Prostate gland (tissue), 2 donors: ENCODE data around the gene TTC16. TPM values are rescaled to one million over a fixed set of nuclear protein-coding genes. Genes with fewer than 3 reads are reported as not detected.

ENCODE experiments used
- DNase-seq: peaks from one replicate; pipeline ENCODE4 v3.0.0-alpha.2; 2019; ENCODE audit warnings: low spot score
- H3K27ac ChIP-seq, 2 donors: fragments of 200-600 bp; sonication (generic); 2 replicates each; pipeline ENCODE4 v1.5.1; 2017 to 2019
- H3K27me3 ChIP-seq: fragments of 200-600 bp; sonication (generic); replicated peaks from 2 replicates; pipeline ENCODE4 v1.5.1; 2019; ENCODE audit not compliant: insufficient read depth
- H3K36me3 ChIP-seq, 2 donors: fragments of 200-600 bp; sonication (generic); 1 replicate in 1 of 2; 2 replicates in 1 of 2; pipeline versions ENCODE4 v1.5.1 to v1.8.1; 2017 to 2019
- H3K4me1 ChIP-seq: fragments of 200-600 bp; sonication (generic); replicated peaks from 2 replicates; pipeline ENCODE4 v1.5.1; 2019
- H3K4me3 ChIP-seq, 2 donors: fragments of 200-600 bp; sonication (generic); 2 replicates each; pipeline ENCODE4 v1.5.1; 2017 to 2019
- H3K9me3 ChIP-seq: fragments of 200-600 bp; sonication (generic); 2 replicates; pipeline ENCODE4 v1.5.1; 2017
- POLR2A ChIP-seq: fragments of 450-650 bp; IDR thresholded peaks from one replicate; pipeline ENCODE4 v1.6.1; 2016; ENCODE audit warnings: antibody characterized with exemption, mild to moderate bottlenecking
- POLR2AphosphoS5 ChIP-seq: sonication (generic); formaldehyde crosslinking; IDR thresholded peaks from one replicate; pipeline ENCODE4 v1.6.1; 2017; ENCODE audit warnings: antibody characterized with exemption
- WGBS: methylation state at CpG from one replicate; pipeline ENCODE4 v1.1.5; 2018; 5-methylcytosine and 5-hydroxymethylcytosine counted together
- intact Hi-C: fragments of 100-400 bp; cut with DNase I; formaldehyde crosslinking; loops from one replicate; pipeline ENCODE4 v1.14.2; 2022
- total RNA-seq, 2 donors: library from RNA; depleted of rRNA; stranded (reverse); fragments of >200 nt; gene quantifications; one replicate each; pipeline ENCODE4 v1.1.0, GENCODE V29; 2016
- TF ChIP-seq, protein P1 (sequence below), 4 experiments: fragments of 200-600 bp in 2 of 4; fragments of 450-650 bp in 2 of 4; sonication (generic) in 2 of 4; IDR thresholded peaks; 1 replicate in 3 of 4; 2 replicates in 1 of 4; pipeline ENCODE4 v1.5.1; 2016 to 2019; ENCODE audit warnings: antibody characterized with exemption in 4 of 4, mild to moderate bottlenecking in 2 of 4, moderate library complexity in 2 of 4

Gene TTC16
- total RNA-seq, 2 donors from 2014 or later, result 3.4 TPM; not detected in 1

DNA sequence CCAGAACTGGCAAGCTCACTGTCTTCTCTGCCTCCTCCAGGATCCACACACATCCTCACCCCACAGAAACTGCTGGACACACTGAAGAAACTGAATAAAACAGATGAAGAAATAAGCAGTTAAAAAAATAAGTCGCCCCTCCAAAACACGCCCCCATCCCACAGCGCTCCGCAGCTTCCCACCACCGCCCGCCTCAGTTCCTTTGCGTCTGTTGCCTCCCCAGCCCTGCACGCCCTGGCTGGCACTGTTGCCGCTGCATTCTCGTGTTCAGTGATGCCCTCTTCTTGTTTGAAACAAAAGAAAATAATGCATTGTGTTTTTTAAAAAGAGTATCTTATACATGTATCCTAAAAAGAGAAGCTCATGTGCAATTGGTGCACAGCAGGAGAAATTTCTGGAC, 25.1 kb upstream of the TTC16 start:
- no peak overlapping the region for H3K4me3 ChIP-seq
- H3K9me3 ChIP-seq, result no peaks in the 10 kb centered on the region
- no peaks in the 10 kb centered on the region for H3K27me3 ChIP-seq
- no peak for TF ChIP-seq POLR2A
- TF ChIP-seq, protein P1, sequence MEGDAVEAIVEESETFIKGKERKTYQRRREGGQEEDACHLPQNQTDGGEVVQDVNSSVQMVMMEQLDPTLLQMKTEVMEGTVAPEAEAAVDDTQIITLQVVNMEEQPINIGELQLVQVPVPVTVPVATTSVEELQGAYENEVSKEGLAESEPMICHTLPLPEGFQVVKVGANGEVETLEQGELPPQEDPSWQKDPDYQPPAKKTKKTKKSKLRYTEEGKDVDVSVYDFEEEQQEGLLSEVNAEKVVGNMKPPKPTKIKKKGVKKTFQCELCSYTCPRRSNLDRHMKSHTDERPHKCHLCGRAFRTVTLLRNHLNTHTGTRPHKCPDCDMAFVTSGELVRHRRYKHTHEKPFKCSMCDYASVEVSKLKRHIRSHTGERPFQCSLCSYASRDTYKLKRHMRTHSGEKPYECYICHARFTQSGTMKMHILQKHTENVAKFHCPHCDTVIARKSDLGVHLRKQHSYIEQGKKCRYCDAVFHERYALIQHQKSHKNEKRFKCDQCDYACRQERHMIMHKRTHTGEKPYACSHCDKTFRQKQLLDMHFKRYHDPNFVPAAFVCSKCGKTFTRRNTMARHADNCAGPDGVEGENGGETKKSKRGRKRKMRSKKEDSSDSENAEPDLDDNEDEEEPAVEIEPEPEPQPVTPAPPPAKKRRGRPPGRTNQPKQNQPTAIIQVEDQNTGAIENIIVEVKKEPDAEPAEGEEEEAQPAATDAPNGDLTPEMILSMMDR (IDR thresholded peaks at IDR 0.05), result no peak
- no peak for TF ChIP-seq POLR2AphosphoS5
- no peaks in the 10 kb centered on the region for H3K4me1 ChIP-seq
- H3K27ac ChIP-seq, result no peak overlapping the region
- intact Hi-C loops, result no loop called here
- DNase-seq, result no peak
- H3K36me3 ChIP-seq, result no peaks in the 10 kb centered on the region
- WGBS, result 95% methylated on average over 10 of the region's 10 CpGs

DNA sequence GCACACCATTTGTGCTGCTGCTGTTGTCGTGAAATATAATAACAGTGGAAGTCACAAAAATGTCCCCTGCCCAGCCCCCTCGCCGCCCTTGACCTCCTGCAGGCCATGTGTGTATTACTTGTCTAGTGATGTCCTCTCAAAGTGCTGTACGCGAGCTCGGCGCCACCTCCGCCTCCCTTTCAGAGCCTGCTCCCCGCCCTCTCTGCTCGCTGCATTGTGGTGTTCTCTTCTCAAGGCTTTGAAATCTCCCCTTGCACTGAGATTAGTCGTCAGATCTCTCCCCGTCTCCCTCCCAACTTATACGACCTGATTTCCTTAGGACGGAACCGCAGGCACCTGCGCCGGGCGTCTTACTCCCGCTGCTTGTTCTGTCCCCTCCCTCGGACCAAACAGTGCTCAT, 23.8 kb upstream of the TTC16 start:
- Histone ChIP-seq H3K9me3 (no peaks in the 10 kb centered on the region), H3K36me3 (no peaks in the 10 kb centered on the region), H3K27me3 (no peaks in the 10 kb centered on the region), H3K4me3 (no peak overlapping the region), H3K4me1 (no peaks in the 10 kb centered on the region), H3K27ac (no peak overlapping the region)
- intact Hi-C loops, result no loop called here
- DNase-seq, result no peak
- no peak for TF ChIP-seq POLR2AphosphoS5
- TF ChIP-seq, protein P1 (IDR thresholded peaks at IDR 0.05), result no peak
- no peak for TF ChIP-seq POLR2A
- WGBS, result 82% methylated on average over 20 of the region's 20 CpGs

DNA sequence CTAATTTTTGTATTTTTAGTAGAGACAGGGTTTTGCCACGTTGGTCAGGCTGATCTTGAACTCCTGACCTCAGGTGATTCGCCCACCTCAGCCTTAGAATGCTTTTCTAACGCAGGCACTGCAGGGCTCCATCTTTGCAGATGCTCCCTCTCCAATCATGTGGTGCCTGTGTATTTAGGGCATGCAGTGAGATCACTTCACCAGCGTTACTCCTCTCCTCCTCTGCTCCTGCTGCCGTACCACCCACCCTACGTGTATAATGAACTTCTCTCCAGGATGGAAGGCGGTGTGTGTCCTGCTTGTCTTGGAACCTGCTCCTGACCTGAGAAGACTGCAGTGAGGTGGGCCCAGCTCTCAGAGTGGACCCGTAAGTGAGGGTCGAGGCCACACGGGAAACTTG, 22.7 kb upstream of the TTC16 start:
- Histone ChIP-seq H3K36me3 (no peaks in the 10 kb centered on the region), H3K27me3 (no peaks in the 10 kb centered on the region), H3K4me1 (no peaks in the 10 kb centered on the region), H3K4me3 (no peak overlapping the region), H3K9me3 (no peaks in the 10 kb centered on the region), H3K27ac (no peak overlapping the region)
- intact Hi-C loops, result no loop called here
- TF ChIP-seq, protein P1 (IDR thresholded peaks at IDR 0.05), result no peak
- TF ChIP-seq POLR2AphosphoS5 (no peak), POLR2A (no peak)
- no peak for DNase-seq
- 91% methylated on average over 10 of the region's 10 CpGs for WGBS

DNA sequence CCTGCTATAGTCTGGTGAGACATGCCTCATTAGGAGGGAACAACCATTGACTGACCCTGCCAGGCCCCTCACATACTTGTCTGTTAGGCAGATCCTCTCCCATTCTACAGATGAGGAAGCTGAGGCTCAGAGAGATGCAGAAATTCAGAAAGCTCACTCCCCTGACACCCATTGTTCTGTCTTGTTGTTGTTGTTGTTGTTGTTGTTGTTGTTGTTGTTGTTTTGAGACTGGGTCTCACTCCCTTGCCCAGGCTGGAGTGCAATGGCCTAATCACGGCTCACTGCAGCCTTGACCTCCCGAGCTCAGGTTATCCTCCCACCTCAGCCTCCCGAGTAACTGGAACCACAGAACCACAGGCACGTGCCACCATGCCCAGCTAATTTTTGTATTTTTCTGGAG, 22.2 kb upstream of the TTC16 start:
- Histone ChIP-seq H3K27me3 (no peaks in the 10 kb centered on the region), H3K27ac (no peak overlapping the region), H3K36me3 (no peaks in the 10 kb centered on the region), H3K4me3 (no peak overlapping the region), H3K9me3 (no peaks in the 10 kb centered on the region), H3K4me1 (no peaks in the 10 kb centered on the region)
- WGBS, result 95% methylated on average over 4 of the region's 4 CpGs
- DNase-seq, result no peak
- intact Hi-C loops, result no loop called here
- no peak for TF ChIP-seq POLR2A
- TF ChIP-seq, protein P1 (IDR thresholded peaks at IDR 0.05), result no peak
- TF ChIP-seq POLR2AphosphoS5, result no peak

DNA sequence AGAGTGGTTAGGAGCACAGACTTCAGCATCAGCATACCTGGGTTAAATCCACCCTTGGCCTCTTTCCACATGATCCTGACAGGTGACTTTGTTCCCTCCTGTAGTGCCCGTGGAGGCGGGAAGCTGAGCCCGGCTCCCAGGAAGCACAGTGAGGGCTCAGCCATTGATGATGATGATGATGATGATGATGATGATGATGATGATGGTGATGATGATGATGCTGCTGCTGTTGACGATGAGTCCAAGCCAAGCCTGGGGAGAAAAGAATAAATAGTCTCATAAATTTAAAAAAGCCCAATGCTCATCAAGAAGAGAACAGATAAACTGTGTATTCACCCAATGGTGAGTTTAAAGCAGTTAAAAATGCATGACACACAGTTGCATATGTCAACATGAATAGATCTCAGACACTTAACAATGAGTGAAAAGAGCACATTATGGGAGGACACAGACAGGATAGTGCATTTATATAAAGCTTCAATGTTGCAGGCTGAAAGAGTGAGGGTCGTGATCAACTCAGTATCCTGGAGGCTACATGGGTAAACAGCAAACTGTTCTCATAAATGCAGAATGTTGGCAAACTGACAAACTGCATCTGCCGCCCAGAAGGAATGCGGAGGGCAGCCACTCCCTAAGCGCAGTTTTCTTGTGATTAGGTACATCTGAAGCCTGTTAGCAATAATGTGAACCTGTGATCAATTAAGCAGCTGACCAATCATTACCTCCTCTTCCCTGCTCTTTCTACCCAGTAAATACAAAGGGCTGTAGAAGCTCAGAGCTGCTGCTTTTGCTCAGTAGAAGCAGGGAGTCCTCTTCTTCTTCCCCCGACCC, 20.8 kb upstream of the TTC16 start:
- no peak overlapping the region for H3K27ac ChIP-seq
- no peaks in the 10 kb centered on the region for H3K4me1 ChIP-seq
- intact Hi-C loops, result no loop called here
- H3K27me3 ChIP-seq, result no peaks in the 10 kb centered on the region
- DNase-seq, result no peak
- H3K9me3 ChIP-seq, result no peaks in the 10 kb centered on the region
- TF ChIP-seq POLR2A, result no peak
- TF ChIP-seq, protein P1 (IDR thresholded peaks at IDR 0.05), result no peak
- no peak for TF ChIP-seq POLR2AphosphoS5
- H3K36me3 ChIP-seq, result no peaks in the 10 kb centered on the region
- WGBS, result 41% methylated on average over 9 of the region's 9 CpGs
- no peak overlapping the region for H3K4me3 ChIP-seq
